Activated T-helper 2 cell treated with anti-CD3 and anti-CD28 coated beads, Interferon-gamma antibody, Interleukin-2, Interleukin-4, amounts not matched to agents 10 μg/mL and 5 μg/mL and 100 μg/mL, durations not matched to agents 14 hours and 24 hours and 36 hours (primary cell): ENCODE results near the gene DSEL. TPM values are rescaled to one million over a fixed set of nuclear protein-coding genes. Genes with fewer than 3 reads are reported as not detected.

Source experiments
- DNase-seq: peaks from one replicate; pipeline ENCODE4 v3.0.0; 2021; ENCODE audit warnings: low spot score
- H3K27ac Mint-ChIP-seq: one replicate; pipeline ENCODE4 v1.8.0; 2021; ENCODE audit warnings: mixed read lengths
- H3K27me3 Mint-ChIP-seq: one replicate; pipeline ENCODE4 v1.8.0; 2021; ENCODE audit warnings: low read depth, mixed read lengths
- H3K36me3 Mint-ChIP-seq: one replicate; pipeline ENCODE4 v1.8.0; 2021; ENCODE audit warnings: low read depth, mixed read lengths
- H3K4me1 Mint-ChIP-seq: one replicate; pipeline ENCODE4 v1.8.0; 2021; ENCODE audit warnings: low read depth, mixed read lengths
- H3K4me3 Mint-ChIP-seq: one replicate; pipeline ENCODE4 v1.8.0; 2021; ENCODE audit warnings: low read depth, mild to moderate bottlenecking, moderate library complexity, mixed read lengths
- H3K9me3 Mint-ChIP-seq: one replicate; pipeline ENCODE4 v1.8.0; 2021; ENCODE audit warnings: mixed read lengths
- intact Hi-C: fragments of 100-400 bp; cut with micrococcal nuclease; formaldehyde crosslinking; loops from one replicate; pipeline ENCODE4 v1.15.1; 2023
- total RNA-seq: library from RNA; stranded (reverse); gene quantifications from 2 replicates; pipeline ENCODE4 v1.2.3, GENCODE V29; 2022

The DSEL gene
- 0.05 TPM in 1 of 2 replicates, not detected in the other for total RNA-seq

- Mint-ChIP-seq H3K27ac (no peak within 1 kb of the TSS), H3K4me1 (peaks cover 13% of the 10 kb centered on the region), H3K27me3 (peaks cover 47% of the 10 kb centered on the region), H3K4me3 (peak within 1 kb of the TSS; percentile 87), H3K36me3 (no peaks in the 10 kb centered on the region), H3K9me3 (no peaks in the 10 kb centered on the region)
- intact Hi-C loops: no loop called here
- DNase-seq: peak; percentile 91
Observed at GRCh38 chr18:67516539-67517443, at the start of gene DSEL. DSEL (minus strand) TSS chr18:67516720; CDS start chr18:67514608, 2,112 bp downstream.

- H3K4me1 Mint-ChIP-seq: no peaks in the 10 kb centered on the region
- no peaks in the 10 kb centered on the region for H3K27me3 Mint-ChIP-seq
- H3K36me3 Mint-ChIP-seq: no peaks in the 10 kb centered on the region
- intact Hi-C loops: no loop called here
- H3K4me3 Mint-ChIP-seq: no peak overlapping the region
- no peaks in the 10 kb centered on the region for H3K9me3 Mint-ChIP-seq
- no peak overlapping the region for H3K27ac Mint-ChIP-seq
- DNase-seq: no peak
Observed at GRCh38 chr18:67553437-67553836, 36.9 kb upstream of the DSEL start.

- H3K9me3 Mint-ChIP-seq: no peaks in the 10 kb centered on the region
- no peaks in the 10 kb centered on the region for H3K4me1 Mint-ChIP-seq
- no peaks in the 10 kb centered on the region for H3K27me3 Mint-ChIP-seq
- no peak for DNase-seq
- no peak overlapping the region for H3K4me3 Mint-ChIP-seq
- no peak overlapping the region for H3K27ac Mint-ChIP-seq
- intact Hi-C loops: no loop called here
- H3K36me3 Mint-ChIP-seq: no peaks in the 10 kb centered on the region
Observed at GRCh38 chr18:67550872-67551520, 34.5 kb upstream of the DSEL start.

GRCh38 chr18:67549946-67550345 is 33.4 kb upstream of the DSEL start:
- Mint-ChIP-seq H3K27me3 (no peaks in the 10 kb centered on the region), H3K36me3 (no peaks in the 10 kb centered on the region), H3K4me3 (no peak overlapping the region), H3K9me3 (no peaks in the 10 kb centered on the region), H3K4me1 (no peaks in the 10 kb centered on the region), H3K27ac (no peak overlapping the region)
- DNase-seq: no peak
- intact Hi-C loops: no loop called here

GRCh38 chr18:67545681-67546080 is 29.2 kb upstream of the DSEL start:
- no peak for DNase-seq
- intact Hi-C loops: no loop called here
- no peaks in the 10 kb centered on the region for H3K27me3 Mint-ChIP-seq
- no peaks in the 10 kb centered on the region for H3K36me3 Mint-ChIP-seq
- H3K4me1 Mint-ChIP-seq: no peaks in the 10 kb centered on the region
- H3K9me3 Mint-ChIP-seq: no peaks in the 10 kb centered on the region
- no peak overlapping the region for H3K27ac Mint-ChIP-seq
- no peak overlapping the region for H3K4me3 Mint-ChIP-seq

GRCh38 chr18:67540559-67540958 is 24.0 kb upstream of the DSEL start:
- intact Hi-C loops: no loop called here
- H3K4me1 Mint-ChIP-seq: no peaks in the 10 kb centered on the region
- no peaks in the 10 kb centered on the region for H3K36me3 Mint-ChIP-seq
- H3K9me3 Mint-ChIP-seq: no peaks in the 10 kb centered on the region
- H3K27me3 Mint-ChIP-seq: no peaks in the 10 kb centered on the region
- no peak for DNase-seq
- no peak overlapping the region for H3K27ac Mint-ChIP-seq
- no peak overlapping the region for H3K4me3 Mint-ChIP-seq

- no peak overlapping the region for H3K27ac Mint-ChIP-seq
- H3K36me3 Mint-ChIP-seq: no peaks in the 10 kb centered on the region
- H3K4me1 Mint-ChIP-seq: no peaks in the 10 kb centered on the region
- no peak for DNase-seq
- no peaks in the 10 kb centered on the region for H3K27me3 Mint-ChIP-seq
- no peak overlapping the region for H3K4me3 Mint-ChIP-seq
- intact Hi-C loops: no loop called here
- no peaks in the 10 kb centered on the region for H3K9me3 Mint-ChIP-seq
Observed at GRCh38 chr18:67531929-67532328, 15.4 kb upstream of the DSEL start.

GRCh38 chr18:67525328-67526099 is 9.0 kb upstream of the DSEL start:
- DNase-seq: no peak
- Mint-ChIP-seq H3K9me3 (no peaks in the 10 kb centered on the region), H3K36me3 (no peaks in the 10 kb centered on the region), H3K27ac (no peak overlapping the region), H3K27me3 (peaks cover 7% of the 10 kb centered on the region), H3K4me3 (no peak overlapping the region), H3K4me1 (no peaks in the 10 kb centered on the region)
- intact Hi-C loops: no loop called here

GRCh38 chr18:67520351-67520921 is 3.9 kb upstream of the DSEL start:
- H3K27ac Mint-ChIP-seq: no peak overlapping the region
- no peak for DNase-seq
- no peaks in the 10 kb centered on the region for H3K36me3 Mint-ChIP-seq
- H3K9me3 Mint-ChIP-seq: no peaks in the 10 kb centered on the region
- peaks cover 10% of the 10 kb centered on the region for H3K4me1 Mint-ChIP-seq
- intact Hi-C loops: no loop called here
- H3K4me3 Mint-ChIP-seq: no peak overlapping the region
- peaks cover 36% of the 10 kb centered on the region for H3K27me3 Mint-ChIP-seq

- no peaks in the 10 kb centered on the region for H3K36me3 Mint-ChIP-seq
- no peak overlapping the region for H3K4me3 Mint-ChIP-seq
- peaks cover 45% of the 10 kb centered on the region for H3K27me3 Mint-ChIP-seq
- intact Hi-C loops: no loop called here
- DNase-seq: no peak
- no peak overlapping the region for H3K27ac Mint-ChIP-seq
- H3K4me1 Mint-ChIP-seq: peaks cover 13% of the 10 kb centered on the region
- H3K9me3 Mint-ChIP-seq: no peaks in the 10 kb centered on the region
Observed at GRCh38 chr18:67519592-67519991, 3.1 kb upstream of the DSEL start.

GRCh38 chr18:67518566-67518965 is 2.0 kb upstream of the DSEL start:
- Mint-ChIP-seq H3K4me3 (no peak overlapping the region), H3K9me3 (no peaks in the 10 kb centered on the region), H3K36me3 (no peaks in the 10 kb centered on the region), H3K27ac (no peak overlapping the region), H3K4me1 (peaks cover 13% of the 10 kb centered on the region), H3K27me3 (peaks cover 50% of the 10 kb centered on the region)
- intact Hi-C loops: no loop called here
- DNase-seq: no peak

- Mint-ChIP-seq H3K36me3 (no peaks in the 10 kb centered on the region), H3K27me3 (peaks cover 50% of the 10 kb centered on the region), H3K9me3 (no peaks in the 10 kb centered on the region), H3K27ac (no peak overlapping the region), H3K4me1 (peaks cover 13% of the 10 kb centered on the region), H3K4me3 (peak overlapping the region; percentile 87)
- intact Hi-C loops: no loop called here
- DNase-seq: no peak
Observed at GRCh38 chr18:67517444-67517765, 885 bp upstream of the DSEL start.
